H9 (cell line): ENCODE data around the gene C19orf25. TPM values are rescaled to one million over a fixed set of nuclear protein-coding genes. Genes with fewer than 3 reads are reported as not detected.

Source experiments
- DNase-seq: peaks from one replicate; pipeline ENCODE4 v3.0.0-alpha.2; 2017
- H2AFZ ChIP-seq: one replicate; pipeline ENCODE4 v1.6.1; 2013; ENCODE audit warnings: mild to moderate bottlenecking, low read length, control low read depth, moderate library complexity
- H2AK5ac ChIP-seq: 2 replicates; pipeline ENCODE4 v1.6.1; 2013; ENCODE audit warnings: low read length, control low read depth, mixed read lengths; ENCODE audit not compliant: insufficient read length
- H2BK120ac ChIP-seq: one replicate; pipeline ENCODE4 v1.6.1; 2013; ENCODE audit warnings: low read depth, mild to moderate bottlenecking, low read length, control low read depth, inconsistent platforms; ENCODE audit not compliant: poor library complexity, severe bottlenecking
- H2BK12ac ChIP-seq: 2 replicates; pipeline ENCODE4 v1.6.1; 2013; ENCODE audit warnings: low read length, control low read depth, mixed read lengths, low read depth; ENCODE audit not compliant: insufficient read length
- H2BK15ac ChIP-seq: 2 replicates; pipeline ENCODE4 v1.6.1; 2013; ENCODE audit warnings: low read depth, low read length, control low read depth
- H2BK20ac ChIP-seq: one replicate; pipeline ENCODE4 v1.6.1; 2013; ENCODE audit warnings: low read depth, mild to moderate bottlenecking, low read length, control low read depth, inconsistent platforms; ENCODE audit not compliant: poor library complexity, severe bottlenecking
- H2BK5ac ChIP-seq: 2 replicates; pipeline ENCODE4 v1.6.1; 2013; ENCODE audit warnings: low read length, control low read depth, mixed read lengths; ENCODE audit not compliant: insufficient read length
- H3K14ac ChIP-seq: 2 replicates; pipeline ENCODE4 v1.6.1; 2013; ENCODE audit warnings: low read length, control low read depth; ENCODE audit not compliant: insufficient read depth
- H3K18ac ChIP-seq: 2 replicates; pipeline ENCODE4 v1.6.1; 2013; ENCODE audit warnings: low read depth, mild to moderate bottlenecking, mixed read lengths, low read length, control low read depth; ENCODE audit not compliant: insufficient read length
- H3K23ac ChIP-seq: 2 replicates; pipeline ENCODE4 v1.6.1; 2013; ENCODE audit warnings: low read length, control low read depth, mixed read lengths, low read depth; ENCODE audit not compliant: insufficient read length
- H3K23me2 ChIP-seq: 2 replicates; pipeline ENCODE4 v1.6.1; 2013; ENCODE audit warnings: low read depth, mild to moderate bottlenecking, mixed read lengths, low read length, control low read depth; ENCODE audit not compliant: insufficient read length, poor library complexity, severe bottlenecking
- H3K27ac ChIP-seq: 2 replicates; pipeline ENCODE4 v1.5.1; 2013; ENCODE audit warnings: low read length, control low read depth, mixed read lengths, low read depth; ENCODE audit not compliant: insufficient read length
- H3K27me3 ChIP-seq: 2 replicates; pipeline ENCODE4 v1.6.1; 2013; ENCODE audit warnings: low read length, control low read depth, inconsistent platforms; ENCODE audit not compliant: insufficient read depth
- H3K4ac ChIP-seq: 2 replicates; pipeline ENCODE4 v1.6.1; 2013; ENCODE audit warnings: low read depth, mild to moderate bottlenecking, control low read depth, inconsistent platforms, low read length, moderate library complexity
- H3K4me1 ChIP-seq: 2 replicates; pipeline ENCODE4 v1.6.1; 2013; ENCODE audit warnings: low read length, control low read depth, inconsistent platforms; ENCODE audit not compliant: insufficient read depth
- H3K4me2 ChIP-seq: 2 replicates; pipeline ENCODE4 v1.6.1; 2013; ENCODE audit warnings: low read length, control low read depth, mixed read lengths; ENCODE audit not compliant: insufficient read length, insufficient read depth
- H3K56ac ChIP-seq: 2 replicates; pipeline ENCODE4 v1.6.1; 2013; ENCODE audit warnings: low read depth, mild to moderate bottlenecking, mixed read lengths, low read length, control low read depth; ENCODE audit not compliant: insufficient read length
- H3K79me1 ChIP-seq: 2 replicates; pipeline ENCODE4 v1.6.1; 2013; ENCODE audit warnings: low read depth, mild to moderate bottlenecking, moderate library complexity, low read length, control low read depth, inconsistent platforms; ENCODE audit not compliant: insufficient read depth, poor library complexity, severe bottlenecking
- H3K79me2 ChIP-seq: 2 replicates; pipeline ENCODE4 v1.6.1; 2013; ENCODE audit warnings: low read length, control low read depth, inconsistent platforms; ENCODE audit not compliant: insufficient read depth
- H3K9ac ChIP-seq: 2 replicates; pipeline ENCODE4 v1.6.1; 2013; ENCODE audit warnings: low read length, control low read depth, mixed read lengths; ENCODE audit not compliant: insufficient read length; ENCODE audit errors: extremely low read depth
- H3K9me3 ChIP-seq: one replicate; pipeline ENCODE4 v1.6.1; 2013; ENCODE audit warnings: low read depth, low read length, inconsistent platforms; ENCODE audit not compliant: control insufficient read depth
- H3T11ph ChIP-seq: one replicate; pipeline ENCODE4 v1.6.1; 2013; ENCODE audit warnings: mild to moderate bottlenecking, low read length, control low read depth, inconsistent platforms
- H4K20me1 ChIP-seq: one replicate; pipeline ENCODE4 v1.6.1; 2013; ENCODE audit not compliant: control insufficient read depth, insufficient read length, insufficient read depth
- H4K5ac ChIP-seq: 2 replicates; pipeline ENCODE4 v1.6.1; 2013; ENCODE audit warnings: low read depth, mild to moderate bottlenecking, mixed read lengths, low read length, control low read depth; ENCODE audit not compliant: insufficient read length
- H4K8ac ChIP-seq: replicated peaks from 2 replicates; pipeline ENCODE4 v1.6.1; 2013; ENCODE audit warnings: low read length, control low read depth, mixed read lengths, low read depth; ENCODE audit not compliant: insufficient read length
- H4K91ac ChIP-seq: 2 replicates; pipeline ENCODE4 v1.6.1; 2013; ENCODE audit warnings: low read depth, mild to moderate bottlenecking, moderate library complexity, mixed read lengths, low read length, control low read depth; ENCODE audit not compliant: insufficient read length
- H3K27ac Mint-ChIP-seq, 3 experiments: 2 replicates in 2 of 3; 3 replicates in 1 of 3; pipeline ENCODE4 v1.8.0; 2020 to 2021; ENCODE audit warnings: mixed read lengths in 3 of 3, mild to moderate bottlenecking in 1 of 3, moderate library complexity in 1 of 3
- H3K27me3 Mint-ChIP-seq: 2 replicates; pipeline ENCODE4 v1.8.0; 2021; ENCODE audit warnings: low read depth, mild to moderate bottlenecking, moderate library complexity, mixed read lengths
- H3K36me3 Mint-ChIP-seq, 3 experiments: 2 replicates in 2 of 3; 3 replicates in 1 of 3; pipeline ENCODE4 v1.8.0; 2020 to 2021; ENCODE audit warnings: low read depth in 3 of 3, mixed read lengths in 3 of 3; ENCODE audit not compliant: insufficient read depth in 1 of 3
- H3K4me1 Mint-ChIP-seq, 2 experiments: 2 replicates each; pipeline ENCODE4 v1.8.0; 2020; ENCODE audit warnings: mixed read lengths in 2 of 2
- H3K4me3 Mint-ChIP-seq, 2 experiments: 2 replicates in 1 of 2; 3 replicates in 1 of 2; pipeline ENCODE4 v1.8.0; 2020 to 2021; ENCODE audit warnings: mild to moderate bottlenecking in 2 of 2, mixed read lengths in 2 of 2, moderate library complexity in 1 of 2
- H3K9me3 Mint-ChIP-seq, 2 experiments: 2 replicates in 1 of 2; 3 replicates in 1 of 2; pipeline ENCODE4 v1.8.0; 2020; ENCODE audit warnings: mild to moderate bottlenecking in 2 of 2, mixed read lengths in 2 of 2, moderate library complexity in 1 of 2
- CTCF ChIP-seq: fragments of 200-600 bp; sonication (generic); conservative IDR thresholded peaks from 3 replicates; pipeline ENCODE4 v1.8.0; 2021; ENCODE audit warnings: antibody characterized with exemption, mild to moderate bottlenecking
- WGBS: extraction: QIAGEN DNeasy Blood & Tissue Kit; methylation state at CpG from one replicate; pipeline ENCODE4 v1.1.7; 2013; ENCODE audit warnings: missing lambda C conversion rate, low lambda C conversion rate, mixed read lengths; ENCODE audit not compliant: insufficient read length; ENCODE audit errors: extremely low coverage; 5-methylcytosine and 5-hydroxymethylcytosine counted together
- total RNA-seq: library from RNA; stranded (reverse); gene quantifications from 2 replicates; pipeline ENCODE4 v1.2.1, GENCODE V29; 2021

Gene C19orf25
- total RNA-seq, 1 experiment from 2014 or later = 36.8 TPM

GRCh38 chr19:1482361-1483130, 3.5 kb upstream of the C19orf25 start:
- peaks cover 0 to 8% of the 10 kb centered on the region in 2 experiments; a peak in 2 of 4 replicates for H3K4me1 Mint-ChIP-seq
- Histone ChIP-seq H3K9ac (no peak overlapping the region), H3K9me3 (no peaks in the 10 kb centered on the region), H3K79me2 (no peaks in the 10 kb centered on the region), H3K79me1 (no peaks in the 10 kb centered on the region), H3K4ac (no peak overlapping the region), H2BK5ac (no peak overlapping the region), H2AK5ac (no peak overlapping the region), H4K20me1 (no peaks in the 10 kb centered on the region), H3K27me3 (no peaks in the 10 kb centered on the region), H4K8ac (no peak overlapping the region), H3K23ac (no peak overlapping the region), H3K4me2 (no peak overlapping the region), H3K14ac (no peak overlapping the region; the same call in 1 of the 2 replicates), H3K56ac (no peak overlapping the region), H3T11ph (no peak overlapping the region), H3K23me2 (peaks cover 3% of the 10 kb centered on the region), H2BK120ac (no peak overlapping the region), H2AFZ (no peak overlapping the region), H3K27ac (no peak overlapping the region), H2BK15ac (no peak overlapping the region), H3K18ac (no peak overlapping the region), H3K4me1 (no peaks in the 10 kb centered on the region), H4K5ac (no peak overlapping the region), H2BK20ac (no peak overlapping the region), H4K91ac (no peak overlapping the region), H2BK12ac (no peak overlapping the region)
- no peak overlapping the region for H3K27ac Mint-ChIP-seq
- H3K9me3 Mint-ChIP-seq = no peaks in the 10 kb centered on the region
- TF ChIP-seq CTCF = no peak
- H3K4me3 Mint-ChIP-seq = no peak overlapping the region
- no peaks in the 10 kb centered on the region; the same call in 1 of the 2 replicates for H3K27me3 Mint-ChIP-seq
- peaks cover under 1 to 4% (median 1%) of the 10 kb centered on the region in 3 experiments; a peak in 6 of 7 replicates for H3K36me3 Mint-ChIP-seq
- no peak for DNase-seq
- no CpG with 5 or more reads among the region's 37 CpGs for WGBS
